Breast epithelium (tissue), 3 donors: ENCODE data around the gene THBS2.

Source experiments
- CTCF ChIP-seq, 3 donors: fragments of 450-650 bp; IDR thresholded peaks; one replicate each; pipeline ENCODE4 v1.5.1; 2016 to 2017; ENCODE audit warnings: antibody characterized with exemption in 3 of 3, mild to moderate bottlenecking in 3 of 3, moderate library complexity in 3 of 3
- POLR2AphosphoS5 ChIP-seq, 3 donors: sonication (generic); formaldehyde crosslinking; IDR thresholded peaks; one replicate each; pipeline ENCODE4 v1.6.1; 2017; ENCODE audit warnings: antibody characterized with exemption in 3 of 3

GRCh38 chr6:169271877-169272216 is 18.2 kb upstream of the THBS2 start:
- TF ChIP-seq CTCF (IDR thresholded peaks at IDR 0.05) = no peak
- no peak for TF ChIP-seq POLR2AphosphoS5 (IDR thresholded peaks at IDR 0.05)
